HG03575 (cell line): Measurements from ENCODE around the gene PSMC1.

Experiments
- ATAC-seq: cut with Tn5 transposase; IDR thresholded peaks from one replicate; pipeline ENCODE4 v1.9.1; 2021; ENCODE audit not compliant: unreplicated experiment, insufficient number of reproducible peaks, low FRiP score; ENCODE audit errors: extremely low read depth

Gene PSMC1

DNA sequence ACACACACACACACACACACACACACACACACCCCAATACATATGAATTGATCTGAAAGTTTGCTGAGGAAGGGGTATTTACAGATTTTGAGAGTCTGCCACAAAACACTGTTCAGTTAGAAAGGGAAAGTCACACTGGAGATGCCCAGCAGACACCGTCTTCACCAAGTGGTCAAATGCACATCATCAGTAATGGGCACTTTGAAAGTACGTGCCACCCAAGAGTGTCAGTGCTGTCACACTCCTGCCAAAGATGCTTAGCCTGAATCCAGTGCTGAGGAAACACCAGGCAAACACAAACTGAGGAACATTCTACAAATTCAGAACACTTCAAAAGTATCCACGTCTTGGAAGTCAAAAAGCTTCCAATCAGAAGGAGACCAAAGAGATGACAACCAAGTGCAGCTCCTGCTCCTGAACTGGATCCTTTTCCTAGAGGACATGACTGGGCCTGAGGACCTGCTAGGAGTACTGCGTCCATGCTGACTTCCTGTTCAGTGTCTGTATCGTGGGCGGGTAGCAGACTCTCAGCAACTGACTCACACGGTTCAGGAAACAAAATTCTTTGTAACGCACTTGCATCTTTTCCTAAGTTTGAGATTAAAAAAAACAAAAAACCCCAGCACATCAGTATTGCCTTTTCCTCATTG, 18.6 kb downstream of the PSMC1 start:
- no peak for ATAC-seq

DNA sequence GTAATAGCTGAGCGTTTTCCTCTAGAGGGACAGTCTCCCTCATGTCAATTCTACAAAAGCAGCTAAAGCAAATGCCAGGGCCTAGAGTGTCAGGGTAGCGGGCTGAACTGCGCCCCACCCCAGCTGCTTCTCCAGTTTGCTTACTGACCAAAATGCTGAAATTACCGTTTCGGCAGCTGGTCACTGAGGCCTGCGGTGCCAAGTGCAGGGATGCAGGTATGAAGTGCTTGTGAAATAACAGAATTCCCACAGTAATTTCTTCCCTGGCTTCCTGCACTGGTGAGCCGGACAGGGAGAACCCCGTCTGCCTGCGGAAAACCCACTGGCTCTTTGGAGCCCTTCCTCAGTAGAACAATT, 19.1 kb downstream of the PSMC1 start:
- ATAC-seq = no peak

DNA sequence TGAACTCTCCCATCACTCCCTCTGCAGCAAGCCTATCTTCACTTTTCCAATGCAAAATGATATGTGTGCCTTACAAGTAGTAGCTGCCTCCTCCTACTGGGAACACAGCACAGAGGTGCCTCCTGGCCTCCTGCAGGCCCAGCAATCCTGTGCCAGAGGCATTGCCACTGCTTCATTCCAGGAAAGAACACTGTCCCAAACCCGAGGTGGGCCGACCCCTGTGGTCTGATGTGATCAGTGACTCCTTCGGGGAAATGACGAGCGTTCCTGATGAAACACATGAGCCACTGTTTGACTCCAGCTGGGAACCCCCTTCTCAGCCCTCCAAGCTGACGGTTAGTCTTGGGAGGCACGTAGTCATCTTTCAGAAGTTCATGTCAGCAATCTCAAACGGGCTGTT, 19.5 kb downstream of the PSMC1 start:
- no peak for ATAC-seq

DNA sequence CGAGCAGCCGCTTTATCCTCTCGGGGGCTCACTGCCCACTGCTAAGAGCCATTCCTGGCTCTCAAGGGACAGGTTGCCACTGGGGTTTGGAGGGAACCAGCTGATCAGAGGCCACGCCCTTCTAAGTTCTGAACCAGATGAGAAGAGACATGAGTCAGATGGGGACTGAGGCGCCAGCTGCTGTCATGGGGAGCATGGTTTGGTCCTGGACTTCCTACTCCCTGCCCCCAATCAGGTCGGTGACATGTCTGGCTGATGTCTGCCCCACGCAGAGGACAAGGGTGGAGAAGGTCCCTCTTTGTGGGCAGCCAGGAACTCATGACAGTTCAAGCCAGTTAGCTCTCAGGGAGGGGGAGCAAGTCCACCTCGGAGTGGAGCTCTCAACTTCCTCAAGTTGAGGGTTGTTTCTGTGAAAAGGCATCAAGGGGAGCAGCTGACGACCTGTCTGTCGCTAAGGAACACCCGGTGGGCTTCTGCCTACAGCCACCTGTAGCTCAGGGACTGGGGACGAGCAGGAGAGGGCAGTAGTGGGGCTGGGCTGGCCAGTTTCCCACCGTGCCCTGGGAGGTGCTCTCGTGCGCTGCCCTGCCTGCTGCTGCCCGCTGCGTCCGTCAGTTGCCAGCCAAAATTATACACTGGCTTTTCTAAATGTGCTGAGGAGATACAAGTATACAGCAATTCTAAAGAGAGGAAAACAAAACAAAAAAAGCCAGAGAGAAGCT, 20.5 kb downstream of the PSMC1 start:
- no peak for ATAC-seq

DNA sequence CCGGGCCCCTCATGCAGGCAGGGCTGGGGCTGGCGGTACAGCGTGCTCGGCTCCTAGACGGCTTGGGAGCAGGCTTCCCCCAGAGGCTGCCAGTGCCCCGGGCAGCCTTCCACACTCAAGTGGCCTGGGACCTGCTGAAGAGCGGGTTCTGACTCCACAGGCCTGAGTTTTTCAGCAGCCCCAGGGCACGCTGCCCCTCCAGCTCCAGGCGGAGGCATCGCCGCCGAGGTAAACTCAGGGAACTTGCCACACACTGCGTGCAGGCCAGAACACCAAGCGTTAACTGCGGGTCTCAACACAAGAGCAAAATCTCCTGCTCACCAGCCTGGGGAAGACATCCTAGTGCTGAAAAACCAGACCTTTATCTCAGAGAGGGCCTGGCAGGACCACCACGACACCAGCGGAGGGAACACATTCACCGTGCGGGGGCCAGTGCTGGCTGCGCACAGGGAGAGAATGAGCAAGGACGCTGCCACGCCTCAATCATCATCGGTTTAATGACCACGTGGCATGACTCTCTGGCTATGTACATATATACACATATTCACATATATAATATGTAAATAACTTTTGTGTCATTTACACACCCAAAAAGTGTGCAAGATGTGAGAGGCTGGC, 21.3 kb downstream of the PSMC1 start:
- no peak for ATAC-seq

DNA sequence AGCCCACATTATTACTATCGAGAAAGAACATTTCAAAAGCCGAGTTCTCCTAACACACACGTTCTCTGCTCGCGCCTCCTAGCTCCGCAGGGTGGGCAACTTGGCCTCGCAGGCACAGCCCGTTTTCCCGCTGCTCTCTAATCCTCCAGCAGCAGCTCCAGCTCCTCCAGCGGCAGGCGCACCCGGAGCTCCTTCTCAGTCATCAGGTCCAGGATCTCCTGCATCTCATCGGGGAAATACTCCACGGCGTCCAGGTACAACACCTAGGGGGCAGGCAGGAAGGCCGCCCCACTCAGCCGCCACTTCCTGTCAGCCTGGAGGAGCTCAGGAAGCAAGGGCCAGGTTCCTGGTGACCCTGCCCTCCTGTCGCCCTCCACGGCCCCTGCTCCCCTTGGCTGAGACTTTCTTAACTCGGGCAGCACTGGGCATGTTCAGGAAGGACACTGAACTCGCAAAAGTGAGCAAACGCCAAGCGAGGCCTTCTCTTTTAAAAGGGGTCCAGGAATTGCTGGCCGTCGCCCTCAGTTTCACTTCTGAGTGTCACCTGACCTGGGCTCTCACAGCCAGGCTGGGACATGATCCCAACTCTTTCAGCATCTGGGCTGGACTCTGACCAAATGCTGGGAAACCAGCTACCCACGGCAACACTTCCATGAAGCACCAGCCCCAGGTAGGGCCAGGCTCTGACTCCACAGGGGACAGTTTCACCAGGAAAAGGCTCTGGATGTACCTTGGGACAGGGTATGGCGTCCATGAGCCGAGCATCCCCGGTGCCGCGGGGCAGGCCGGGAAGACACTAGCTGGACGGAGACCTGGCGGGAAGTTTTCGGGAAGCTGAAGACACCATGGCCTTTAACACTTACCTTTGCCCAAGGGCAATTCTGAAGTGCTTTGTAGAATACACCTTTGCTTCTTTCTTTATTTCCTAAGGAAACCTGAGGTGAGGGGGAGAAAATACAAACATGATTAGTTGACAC, 22.1 kb downstream of the PSMC1 start:
- no peak for ATAC-seq

DNA sequence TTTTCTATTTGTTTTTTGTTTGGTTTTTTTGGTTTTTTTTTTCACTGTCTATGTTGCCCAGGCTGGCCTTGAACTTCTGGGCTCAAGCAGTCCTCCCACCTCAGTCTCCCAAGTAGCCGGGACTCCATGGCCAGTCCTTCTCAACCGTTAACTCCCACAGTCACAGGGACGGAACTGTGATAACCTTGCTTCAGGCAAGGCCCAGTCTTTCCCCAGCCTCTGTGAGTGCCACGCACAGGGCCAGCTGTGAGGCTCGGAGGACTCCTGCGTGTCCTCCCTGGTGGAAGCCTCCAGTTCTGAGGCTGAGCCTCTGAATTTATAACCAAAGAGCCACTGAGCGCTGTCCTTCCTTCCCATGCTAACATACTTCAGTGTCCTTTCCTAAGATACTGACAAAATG, 23.7 kb downstream of the PSMC1 start:
- ATAC-seq = no peak

DNA sequence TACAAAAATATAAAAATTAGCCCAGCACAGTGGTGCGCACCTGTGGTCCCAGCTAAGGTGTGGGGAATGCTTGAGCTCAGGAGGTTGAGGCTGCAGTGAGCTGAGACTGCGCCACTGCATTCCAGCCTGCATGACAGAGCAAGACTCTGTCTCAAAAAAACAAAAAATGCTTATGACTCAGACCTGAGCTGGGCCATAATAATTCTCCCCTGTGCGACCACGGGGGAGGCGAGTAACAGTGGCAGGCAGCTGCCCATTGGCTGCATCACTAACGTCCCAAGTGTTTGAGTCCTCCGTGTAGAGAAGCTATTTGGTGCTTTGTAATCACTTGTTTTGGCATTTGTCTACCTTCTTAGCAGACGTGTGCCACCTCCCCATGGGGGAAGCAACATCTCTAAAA, 24.9 kb downstream of the PSMC1 start:
- no peak for ATAC-seq

DNA sequence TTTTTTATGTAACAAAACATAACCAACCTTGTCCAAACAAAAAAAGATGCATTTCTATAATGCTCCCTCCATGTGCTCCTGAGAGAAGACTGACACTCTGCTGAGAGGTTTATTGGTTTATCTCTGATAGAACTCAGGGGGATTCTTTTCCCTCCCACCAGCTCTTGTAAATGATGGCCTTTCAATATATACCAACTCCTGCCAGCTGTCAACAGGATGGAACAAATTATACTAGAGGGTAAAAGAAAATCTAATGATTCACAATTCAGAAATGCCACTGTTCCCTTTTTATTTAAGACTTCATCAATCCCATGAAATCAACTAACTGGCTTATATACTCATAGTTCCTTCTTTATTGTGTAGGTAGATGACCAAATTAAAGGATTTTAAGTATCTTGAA, 25.4 kb downstream of the PSMC1 start:
- no peak for ATAC-seq

DNA sequence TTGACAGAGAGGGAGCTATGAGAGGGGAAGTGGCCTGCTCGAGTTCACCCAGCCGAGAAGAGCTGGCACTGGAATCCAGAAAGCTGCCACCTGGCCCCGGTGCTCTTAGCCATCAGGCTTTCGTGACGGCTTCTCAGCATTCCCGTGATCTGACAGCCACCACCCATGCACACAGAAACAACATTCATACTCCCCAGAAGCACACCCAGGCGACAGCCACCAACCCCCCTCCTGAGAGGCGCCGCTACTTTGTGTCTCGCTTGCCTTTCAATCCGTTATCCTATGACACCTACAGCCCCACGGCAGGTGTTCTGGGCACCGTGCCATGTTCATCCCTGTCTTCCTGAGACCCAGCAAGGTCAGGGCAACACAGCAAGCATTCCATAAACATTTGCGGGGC, 31.4 kb downstream of the PSMC1 start:
- ATAC-seq = no peak

DNA sequence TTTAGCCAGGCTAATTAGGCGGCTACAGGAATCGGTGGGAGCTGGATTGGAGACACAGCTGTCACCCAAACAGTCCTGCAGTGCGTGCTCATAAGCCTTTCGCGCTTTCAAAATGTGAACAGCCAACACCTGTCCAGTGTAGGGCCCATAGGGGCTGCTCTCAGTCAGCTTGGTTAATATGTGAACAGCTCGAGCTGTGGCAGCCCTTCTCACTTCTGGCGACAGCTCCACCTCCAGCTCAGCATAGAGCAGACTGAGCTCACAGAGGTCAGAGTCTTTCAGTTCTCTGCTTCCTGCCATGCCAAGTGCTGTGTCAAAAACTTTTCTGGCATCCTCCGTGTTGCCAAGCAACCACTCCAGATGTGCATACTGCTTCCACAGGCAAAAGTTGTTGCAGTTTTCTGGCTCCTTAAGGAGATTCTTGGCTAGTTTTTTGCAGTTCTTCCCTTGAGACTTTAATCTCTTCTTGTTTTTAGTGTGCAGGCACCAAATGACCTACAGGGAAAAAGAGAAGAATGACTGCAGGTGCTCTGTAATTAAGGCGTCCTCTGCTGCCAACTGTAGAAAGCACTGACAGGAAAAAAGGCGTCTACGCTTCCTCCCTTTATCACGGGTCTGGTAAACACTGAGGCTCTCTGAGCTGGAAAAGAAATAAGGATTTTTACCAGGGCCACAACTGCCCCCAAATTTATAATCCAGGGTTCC, 32.5 kb downstream of the PSMC1 start:
- no peak for ATAC-seq

DNA sequence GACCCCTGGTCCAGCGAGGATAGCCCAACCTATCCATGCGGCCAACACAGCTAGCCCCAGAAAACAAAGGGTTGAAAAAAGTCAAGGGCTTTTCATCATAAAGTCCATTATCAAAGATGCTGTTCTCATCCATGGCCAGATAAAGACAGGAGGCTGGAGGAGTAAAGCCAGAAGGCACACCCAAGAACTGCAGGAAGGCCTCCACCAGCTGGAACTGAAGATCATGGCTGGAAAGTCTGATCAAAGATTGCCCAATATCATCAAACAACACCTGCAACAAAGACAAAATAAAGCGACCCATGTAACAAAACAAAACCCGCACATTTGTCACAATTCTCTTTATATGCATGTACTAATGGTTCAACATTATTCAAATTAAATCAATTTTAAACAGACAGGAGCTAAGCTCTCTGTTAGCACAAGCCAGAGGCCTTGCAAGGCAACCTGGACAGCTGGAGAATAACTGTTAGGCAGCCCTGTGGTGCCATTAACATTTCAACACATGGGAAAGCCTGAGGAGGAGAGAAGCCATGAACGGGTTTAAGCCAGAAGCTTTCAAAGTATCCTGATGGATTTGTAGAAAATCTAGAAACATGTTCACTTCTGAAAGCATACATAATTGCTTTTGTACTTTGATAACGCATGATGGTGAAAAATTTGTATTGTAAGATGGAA, 34.1 kb downstream of the PSMC1 start:
- no peak for ATAC-seq

DNA sequence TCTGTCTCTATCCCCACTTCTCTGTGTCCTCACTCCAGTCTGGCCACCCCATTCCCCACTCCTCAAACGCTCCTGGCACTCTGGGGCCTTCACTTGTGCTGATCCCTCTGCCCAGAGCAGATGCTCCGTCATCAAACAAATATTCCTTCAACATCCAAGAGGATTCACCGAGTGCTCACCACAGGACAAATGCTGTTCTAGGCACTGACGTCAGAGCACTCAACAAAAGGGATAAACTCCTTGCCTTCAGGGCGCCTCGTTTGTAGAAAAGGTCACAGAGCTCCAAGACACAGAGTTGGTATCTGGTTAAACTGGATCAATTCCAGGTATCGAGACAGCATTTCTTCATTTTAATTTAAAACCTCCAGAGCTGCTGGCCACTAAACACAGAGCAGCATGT, 35.3 kb downstream of the PSMC1 start:
- no peak for ATAC-seq

DNA sequence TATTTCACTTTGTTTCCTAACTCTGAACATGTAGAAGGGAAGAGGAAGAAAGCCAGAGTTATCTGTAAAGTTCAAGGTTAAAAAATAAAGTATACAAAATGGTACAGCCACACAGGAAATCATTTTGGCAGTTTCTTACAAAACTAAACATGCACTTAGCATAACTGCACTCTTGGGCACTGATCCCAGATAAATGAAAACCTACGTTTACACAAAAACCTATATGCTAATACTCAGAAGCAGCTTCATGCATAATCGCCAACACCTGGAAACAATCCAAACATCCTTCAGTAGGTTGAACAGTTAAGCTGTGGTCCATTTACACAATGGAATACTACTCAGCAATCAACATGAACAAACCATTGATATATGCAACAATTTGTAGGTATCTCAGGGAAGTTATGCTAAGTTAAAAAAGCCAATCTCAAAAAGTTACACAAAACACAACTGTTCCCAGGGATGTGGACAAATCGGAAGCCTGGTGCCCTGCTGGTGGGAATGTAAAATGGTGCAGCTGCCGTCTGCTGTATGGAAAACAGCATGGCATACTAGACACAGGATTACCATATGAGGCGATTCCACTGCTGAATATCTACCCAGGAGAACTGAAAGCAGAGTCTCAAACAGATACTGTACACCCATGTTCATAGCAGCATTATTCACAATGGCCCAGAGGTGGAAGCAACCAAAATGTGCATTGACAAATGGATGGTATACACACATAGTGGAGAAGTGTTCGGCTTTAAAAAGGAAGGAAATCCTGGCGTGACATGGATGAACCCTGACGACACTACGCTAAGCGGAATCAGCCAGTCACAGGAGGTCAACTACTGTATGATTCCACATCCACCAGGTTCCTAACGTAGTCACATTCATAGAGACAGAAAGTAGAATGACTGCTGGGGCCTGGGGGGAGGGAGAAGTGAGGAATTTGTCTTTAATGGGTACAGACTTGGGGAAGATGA, 37.7 kb downstream of the PSMC1 start:
- ATAC-seq = no peak

DNA sequence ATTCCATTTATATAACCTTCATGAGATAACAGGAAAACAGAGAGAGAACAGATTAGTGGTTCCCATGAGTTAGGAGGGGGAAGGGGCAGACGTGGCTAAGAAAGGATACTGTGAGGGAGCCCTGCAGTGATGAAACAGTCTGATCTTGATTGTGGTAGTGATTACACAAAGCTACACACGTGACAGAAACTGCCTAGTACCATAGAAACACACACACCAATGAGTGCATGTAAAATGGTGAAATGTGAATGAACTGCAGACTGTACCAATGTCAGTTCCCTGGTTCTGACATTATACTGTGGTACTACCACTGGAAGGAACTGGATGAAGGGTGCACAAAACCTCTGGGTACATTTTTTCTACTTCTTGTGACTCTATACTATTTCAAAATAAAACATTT, 38.5 kb downstream of the PSMC1 start:
- no peak for ATAC-seq

DNA sequence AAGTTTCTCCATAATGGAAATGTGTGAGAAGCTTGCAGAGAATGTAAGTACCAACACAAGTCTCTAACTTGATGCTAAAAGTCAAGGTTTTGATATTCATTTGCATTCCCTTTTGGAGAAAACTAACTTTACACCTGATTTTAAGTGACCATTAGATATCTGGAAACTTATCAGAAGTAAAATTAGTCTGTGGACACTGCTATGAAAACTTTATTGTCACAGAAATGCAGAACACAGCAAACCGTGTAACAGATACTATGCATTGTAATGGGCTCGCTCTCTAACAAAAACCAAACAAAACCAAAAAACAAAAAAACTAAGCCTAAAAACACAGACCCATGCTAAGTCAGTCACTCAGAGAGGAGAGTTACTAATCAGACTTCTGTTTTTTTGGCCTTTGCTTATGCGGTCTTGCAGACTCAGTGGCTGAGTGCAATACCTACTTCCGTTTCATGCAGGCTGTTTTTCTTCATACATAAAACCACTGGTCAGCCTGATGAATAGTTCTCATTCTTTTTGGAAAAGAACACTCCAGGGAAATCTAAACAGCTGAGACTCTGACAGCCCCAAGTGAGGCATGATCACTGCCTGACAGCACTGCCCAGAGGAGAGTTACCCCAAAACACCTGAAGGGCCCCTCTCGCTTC, 39.6 kb downstream of the PSMC1 start:
- no peak for ATAC-seq

DNA sequence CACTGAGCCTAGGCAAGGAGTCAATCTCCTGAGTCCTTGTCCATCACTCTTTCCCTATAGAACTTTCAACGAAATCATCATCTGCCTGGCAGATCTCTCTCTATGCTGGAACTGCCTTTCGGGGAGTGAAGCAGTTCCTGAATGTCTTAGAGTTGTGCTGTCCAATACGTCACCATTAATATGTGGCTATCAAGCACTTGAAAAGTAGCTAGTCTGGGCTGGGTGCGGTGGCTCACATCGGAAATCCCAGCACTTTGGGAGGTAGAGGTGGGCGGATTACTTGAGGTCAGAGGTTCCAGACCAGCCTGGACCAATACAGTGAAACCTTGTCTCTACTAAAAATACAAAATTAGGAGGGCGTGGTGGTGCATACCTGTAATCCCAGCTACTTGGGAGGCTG, 40.3 kb downstream of the PSMC1 start:
- ATAC-seq = no peak
